Measurements from ENCODE around the gene ERVV-1.
"Not testable (repeated sequence)": the region's sequence is repeated elsewhere in the genome, so short reads cannot be mapped to it uniquely, and the experiment has no call there.

ERVV-1 gene

DNA sequence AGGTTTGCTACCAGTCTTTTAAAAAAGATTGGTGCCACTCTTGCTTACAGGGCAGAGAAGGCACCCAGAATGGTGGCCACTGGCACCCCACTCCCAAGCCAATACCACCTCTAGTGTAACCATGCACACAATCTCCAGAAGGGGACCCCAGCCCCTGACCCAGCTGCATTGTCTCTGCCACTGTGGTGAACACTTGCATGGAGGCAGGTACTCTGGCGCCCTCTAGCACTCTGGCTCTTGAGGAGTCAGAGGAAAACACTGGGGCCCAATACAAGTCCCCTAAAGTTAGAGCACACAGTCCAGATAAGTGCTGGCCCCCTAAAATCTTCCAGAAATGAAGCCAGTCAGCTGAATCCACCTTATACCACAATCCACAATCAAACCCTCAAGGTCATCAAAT, 6.0 kb downstream of the ERVV-1 start:
- DNase-seq (ENCODE audit: low read depth in 2 of 2), result no peak

GRCh38 chr19:53028306-53028705, 14.6 kb downstream of the ERVV-1 start:
- not testable (repeated sequence) for DNase-seq (ENCODE audit: low read depth in 2 of 2)

GRCh38 chr19:53034054-53034453, 20.3 kb downstream of the ERVV-1 start:
- DNase-seq (ENCODE audit: low read depth in 2 of 2), result no peak

DNA sequence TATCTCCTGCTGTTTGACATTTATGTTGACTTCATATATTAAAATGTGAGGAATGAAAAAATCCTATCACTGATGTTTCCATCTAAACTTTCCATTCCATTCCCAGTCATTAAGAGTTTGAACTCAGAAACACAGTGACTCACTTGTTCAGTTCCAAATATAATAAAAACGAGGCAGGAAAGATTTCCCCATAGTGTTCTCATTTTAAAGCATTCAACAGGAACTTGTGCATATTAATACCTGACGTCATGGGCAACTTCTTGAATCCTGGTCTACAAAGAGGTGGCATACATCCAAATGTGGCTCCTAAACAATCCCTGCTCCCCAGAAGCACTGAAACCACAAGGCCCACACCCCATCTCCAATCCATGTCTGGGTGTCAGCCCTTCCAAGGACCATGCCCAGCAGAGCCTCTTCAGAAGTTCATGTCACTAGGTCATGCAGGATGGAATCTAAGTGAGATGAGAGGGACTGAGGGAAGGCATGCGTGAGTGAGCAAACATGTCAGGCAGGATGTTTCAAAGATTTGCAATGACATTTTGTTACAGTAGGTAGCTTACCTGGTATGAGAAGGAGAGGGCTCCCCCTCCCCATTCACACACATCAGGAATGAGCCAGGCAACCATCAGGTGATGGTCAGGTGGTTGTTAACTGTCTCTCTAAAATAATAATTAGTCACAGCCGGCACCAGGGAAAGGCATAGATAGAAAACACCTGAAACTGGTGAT, 21.4 kb downstream of the ERVV-1 start:
- DNase-seq (ENCODE audit: low read depth in 2 of 2), result no peak

DNA sequence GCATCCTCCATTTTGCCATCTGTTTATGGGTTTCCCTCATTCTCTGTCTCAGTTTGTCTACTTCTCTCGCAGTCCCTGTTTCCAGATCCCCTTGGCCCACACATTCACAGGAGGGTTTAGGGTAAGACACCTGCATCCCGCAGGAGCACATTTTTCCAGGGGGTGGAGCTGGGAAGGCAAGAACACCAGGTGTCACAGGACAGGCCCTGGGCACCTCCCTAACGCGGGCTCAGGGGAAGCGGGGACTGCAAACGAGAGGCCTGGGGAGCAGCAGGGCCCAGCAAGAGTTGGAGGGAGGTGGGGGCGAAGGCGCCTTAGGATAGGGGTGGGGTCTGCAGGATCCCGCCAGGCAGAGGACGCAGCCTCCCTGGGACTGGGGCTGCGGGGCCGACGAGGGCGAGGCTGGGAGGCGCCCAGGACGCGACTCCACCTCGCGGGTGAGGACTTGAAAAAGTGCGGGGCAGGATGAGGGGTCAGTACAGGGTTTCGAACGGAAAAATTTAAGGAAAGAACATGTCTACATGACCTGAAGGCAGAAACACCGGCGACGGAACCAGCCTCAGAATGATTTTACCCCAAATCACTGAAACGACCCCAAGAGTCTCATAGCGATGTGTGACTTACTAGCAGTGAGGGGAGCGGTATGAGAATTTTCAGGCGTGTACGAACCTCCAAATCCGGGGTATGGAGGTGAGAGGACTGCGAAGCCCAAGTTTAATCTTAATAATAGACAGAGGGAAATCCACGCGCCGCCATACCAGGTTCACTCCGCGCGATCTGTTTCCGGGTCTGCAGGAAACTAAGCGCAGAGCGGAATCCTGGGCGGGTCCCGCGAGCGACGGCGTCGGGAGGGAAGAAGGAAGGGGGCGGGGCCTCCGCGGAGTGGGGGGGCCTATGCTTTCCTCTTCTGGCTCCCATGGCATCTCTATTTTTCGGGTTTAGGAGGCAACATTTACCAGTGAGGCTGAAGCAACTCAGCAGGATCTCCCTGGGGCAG, 23.7 kb downstream of the ERVV-1 start:
- DNase-seq (ENCODE audit: low read depth in 2 of 2), result no peak

- DNase-seq (ENCODE audit: low read depth in 2 of 2), result no peak
These were observed 27.6 kb downstream of the ERVV-1 start for GRCh38 chr19:53041366-53041765.

GRCh38 chr19:53045536-53045935, 31.8 kb downstream of the ERVV-1 start:
- no peak for DNase-seq (ENCODE audit: low read depth in 2 of 2)

DNA sequence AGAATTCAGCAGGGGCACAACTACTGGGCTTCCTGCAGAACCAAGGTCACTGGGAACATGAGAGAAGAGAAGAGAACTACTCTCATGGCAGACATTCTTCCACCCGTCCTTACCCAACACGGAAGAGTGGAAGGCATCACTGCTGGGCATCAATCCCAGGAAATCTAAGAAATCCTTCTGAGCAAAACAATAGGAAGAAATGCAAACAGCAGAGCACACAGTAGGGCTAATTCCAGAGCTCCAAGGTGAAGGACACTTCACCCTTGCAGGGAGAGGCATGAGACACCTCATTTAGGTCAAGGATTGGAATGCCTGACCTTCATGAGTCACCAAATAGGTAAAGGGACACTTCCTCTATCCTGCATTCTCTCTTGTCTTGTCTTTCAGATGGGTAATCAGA, 33.7 kb downstream of the ERVV-1 start:
- DNase-seq (ENCODE audit: low read depth in 2 of 2), result no peak

GRCh38 chr19:53055117-53055516, 41.4 kb downstream of the ERVV-1 start:
- no peak for DNase-seq (ENCODE audit: low read depth in 2 of 2)

GRCh38 chr19:53057904-53058580, 44.3 kb downstream of the ERVV-1 start:
- DNase-seq (ENCODE audit: low read depth in 2 of 2), result no peak
